GM18909 (cell line): ENCODE data around the gene TFEB.

Experiments used
- ATAC-seq: cut with Tn5 transposase; IDR thresholded peaks from one replicate; pipeline ENCODE4 v1.9.1; 2021; ENCODE audit warnings: mild to moderate bottlenecking; ENCODE audit not compliant: unreplicated experiment, poor library complexity

TFEB gene

GRCh38 chr6:41679696-41680095, 55.7 kb downstream of the TFEB start:
- no peak for ATAC-seq

GRCh38 chr6:41678511-41679084, 56.8 kb downstream of the TFEB start:
- no peak for ATAC-seq

GRCh38 chr6:41677124-41677921, 58.1 kb downstream of the TFEB start:
- ATAC-seq, result no peak

GRCh38 chr6:41676431-41676830, 59.0 kb downstream of the TFEB start:
- no peak for ATAC-seq

- no peak for ATAC-seq
Observed at GRCh38 chr6:41675992-41676391, 59.4 kb downstream of the TFEB start.

GRCh38 chr6:41675176-41675775, 60.1 kb downstream of the TFEB start:
- no peak for ATAC-seq

GRCh38 chr6:41674231-41675000, 61.0 kb downstream of the TFEB start:
- ATAC-seq, result no peak

GRCh38 chr6:41673704-41674000, 61.8 kb downstream of the TFEB start:
- ATAC-seq, result no peak

- no peak for ATAC-seq
Observed at GRCh38 chr6:41672816-41673703, 62.3 kb downstream of the TFEB start.

GRCh38 chr6:41672016-41672415, 63.4 kb downstream of the TFEB start:
- no peak for ATAC-seq

GRCh38 chr6:41671376-41671775, 64.0 kb downstream of the TFEB start:
- no peak for ATAC-seq

- ATAC-seq, result no peak
Observed at GRCh38 chr6:41670703-41671360, 64.6 kb downstream of the TFEB start.

- ATAC-seq, result no peak
Observed at GRCh38 chr6:41668968-41669367, 66.4 kb downstream of the TFEB start.

GRCh38 chr6:41667195-41667594, 68.2 kb downstream of the TFEB start:
- no peak for ATAC-seq

- ATAC-seq, result no peak
Observed at GRCh38 chr6:41664271-41664670, 71.1 kb downstream of the TFEB start.

GRCh38 chr6:41663568-41663967, 71.8 kb downstream of the TFEB start:
- no peak for ATAC-seq

GRCh38 chr6:41659935-41660334, 75.5 kb downstream of the TFEB start:
- no peak for ATAC-seq

GRCh38 chr6:41658636-41659035, 76.8 kb downstream of the TFEB start:
- ATAC-seq, result no peak
